Activated T-cell treated with anti-CD3 and anti-CD28 coated beads for 24 hours (primary cell): ENCODE data around the gene ACTL6B.
"Not testable (repeated sequence)": the region's sequence is repeated elsewhere in the genome, so short reads cannot be mapped to it uniquely, and the experiment has no call there.

Experiments used
- DNase-seq: peaks from one replicate; pipeline ENCODE4 v3.0.0-alpha.2; 2020; ENCODE audit warnings: low read depth

Gene ACTL6B

GRCh38 chr7:100671353-100672327 lies 15.4 kb upstream of the ACTL6B start:
- no peak for DNase-seq

- DNase-seq, result no peak
Measured at GRCh38 chr7:100670074-100670473, 13.8 kb upstream of the ACTL6B start.

GRCh38 chr7:100669106-100669505 lies 12.9 kb upstream of the ACTL6B start:
- not testable (repeated sequence) for DNase-seq

GRCh38 chr7:100668069-100668449 lies 11.8 kb upstream of the ACTL6B start:
- DNase-seq, result no peak

- no peak for DNase-seq
Measured at GRCh38 chr7:100667331-100668068, 11.3 kb upstream of the ACTL6B start.

- DNase-seq, result no peak
Measured at GRCh38 chr7:100665168-100665726, 9.0 kb upstream of the ACTL6B start.

- not testable (repeated sequence) for DNase-seq
Measured at GRCh38 chr7:100662194-100662776, 6.0 kb upstream of the ACTL6B start.

GRCh38 chr7:100654908-100655831 lies 1.1 kb downstream of the ACTL6B start:
- no peak for DNase-seq

GRCh38 chr7:100649826-100650565 lies 6.3 kb downstream of the ACTL6B start:
- no peak for DNase-seq

GRCh38 chr7:100642534-100642907 lies 13.7 kb downstream of the ACTL6B start:
- DNase-seq, result no peak

- no peak for DNase-seq
Measured at GRCh38 chr7:100641860-100642533, 14.3 kb downstream of the ACTL6B start.

GRCh38 chr7:100641463-100641859 lies 14.8 kb downstream of the ACTL6B start, which contains the start of gene TFR2:
TSS of gene TFR2 (minus strand) at chr7:100641552. CDS start at chr7:100641509, 43 bp downstream.
- no peak for DNase-seq

- DNase-seq, result no peak
Measured at GRCh38 chr7:100640517-100641440, 15.5 kb downstream of the ACTL6B start.

- DNase-seq, result no peak
Measured at GRCh38 chr7:100639995-100640516, 16.2 kb downstream of the ACTL6B start.

- peak; percentile 55 for DNase-seq
Measured at GRCh38 chr7:100632951-100633717, 23.1 kb downstream of the ACTL6B start.

GRCh38 chr7:100630066-100630465 lies 26.2 kb downstream of the ACTL6B start:
- DNase-seq, result no peak

- no peak for DNase-seq
Measured at GRCh38 chr7:100629117-100629716, 27.0 kb downstream of the ACTL6B start.
